PFSK-1 (cell line): Measurements from ENCODE around the gene WDR70.

Experiments used
- POLR2AphosphoS5 ChIP-seq: IDR thresholded peaks from 2 replicates; pipeline ENCODE4 v1.6.1; 2012; ENCODE audit warnings: low read depth, mild to moderate bottlenecking, control low read depth, low read length, moderate library complexity
- TAF1 ChIP-seq: IDR thresholded peaks from 2 replicates; pipeline ENCODE4 v1.6.1; 2012; ENCODE audit warnings: low read length, control low read depth, borderline replicate concordance; ENCODE audit not compliant: insufficient read depth
- TF ChIP-seq, protein P1 (sequence below), 2 experiments: IDR thresholded peaks; 2 replicates each; pipeline versions ENCODE4 v1.6.1 to v1.8.0; 2011 to 2012; ENCODE audit warnings: low read depth in 2 of 2, low read length in 2 of 2, control low read depth in 1 of 2, inconsistent platforms in 1 of 2, mild to moderate bottlenecking in 1 of 2, moderate library complexity in 1 of 2; ENCODE audit not compliant: insufficient read depth in 1 of 2

DNA sequence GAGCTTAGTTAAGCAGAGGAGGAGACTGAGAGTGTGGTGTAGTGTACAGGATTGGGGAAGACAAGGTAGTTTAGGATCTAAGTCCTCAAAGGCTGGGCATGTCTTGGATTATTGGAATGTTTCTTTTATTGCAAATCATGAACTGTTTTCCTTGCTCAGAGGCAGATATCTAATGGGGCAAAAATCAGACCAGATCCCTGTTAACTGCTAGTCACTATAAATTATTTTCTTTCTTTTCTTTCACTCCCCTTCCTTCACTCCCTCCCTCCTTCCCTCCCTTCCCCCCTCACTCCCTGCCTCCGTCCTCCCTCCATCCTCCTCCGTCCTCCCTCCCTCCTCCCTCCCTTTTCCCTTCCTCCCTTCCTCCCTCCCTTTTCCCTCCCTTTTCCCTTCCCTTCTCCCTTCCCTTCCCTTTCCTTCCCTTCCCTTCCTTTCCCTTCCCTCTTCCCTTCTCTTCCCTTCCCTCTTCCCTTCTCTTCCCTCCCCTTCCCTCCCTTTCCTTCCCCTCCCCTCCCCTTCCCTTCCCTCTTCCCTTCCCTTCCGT lies 117.9 kb downstream of the WDR70 start:
- TF ChIP-seq POLR2AphosphoS5 (no peak), TAF1 (no peak)
- TF ChIP-seq, protein P1, sequence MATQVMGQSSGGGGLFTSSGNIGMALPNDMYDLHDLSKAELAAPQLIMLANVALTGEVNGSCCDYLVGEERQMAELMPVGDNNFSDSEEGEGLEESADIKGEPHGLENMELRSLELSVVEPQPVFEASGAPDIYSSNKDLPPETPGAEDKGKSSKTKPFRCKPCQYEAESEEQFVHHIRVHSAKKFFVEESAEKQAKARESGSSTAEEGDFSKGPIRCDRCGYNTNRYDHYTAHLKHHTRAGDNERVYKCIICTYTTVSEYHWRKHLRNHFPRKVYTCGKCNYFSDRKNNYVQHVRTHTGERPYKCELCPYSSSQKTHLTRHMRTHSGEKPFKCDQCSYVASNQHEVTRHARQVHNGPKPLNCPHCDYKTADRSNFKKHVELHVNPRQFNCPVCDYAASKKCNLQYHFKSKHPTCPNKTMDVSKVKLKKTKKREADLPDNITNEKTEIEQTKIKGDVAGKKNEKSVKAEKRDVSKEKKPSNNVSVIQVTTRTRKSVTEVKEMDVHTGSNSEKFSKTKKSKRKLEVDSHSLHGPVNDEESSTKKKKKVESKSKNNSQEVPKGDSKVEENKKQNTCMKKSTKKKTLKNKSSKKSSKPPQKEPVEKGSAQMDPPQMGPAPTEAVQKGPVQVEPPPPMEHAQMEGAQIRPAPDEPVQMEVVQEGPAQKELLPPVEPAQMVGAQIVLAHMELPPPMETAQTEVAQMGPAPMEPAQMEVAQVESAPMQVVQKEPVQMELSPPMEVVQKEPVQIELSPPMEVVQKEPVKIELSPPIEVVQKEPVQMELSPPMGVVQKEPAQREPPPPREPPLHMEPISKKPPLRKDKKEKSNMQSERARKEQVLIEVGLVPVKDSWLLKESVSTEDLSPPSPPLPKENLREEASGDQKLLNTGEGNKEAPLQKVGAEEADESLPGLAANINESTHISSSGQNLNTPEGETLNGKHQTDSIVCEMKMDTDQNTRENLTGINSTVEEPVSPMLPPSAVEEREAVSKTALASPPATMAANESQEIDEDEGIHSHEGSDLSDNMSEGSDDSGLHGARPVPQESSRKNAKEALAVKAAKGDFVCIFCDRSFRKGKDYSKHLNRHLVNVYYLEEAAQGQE (IDR thresholded peaks at IDR 0.05; ENCODE audit: insufficient read depth in 1 of 2, low read depth in 2 of 2, low read length in 2 of 2), result no peak
